Endothelial cell of umbilical vein (primary cell): ENCODE data around the gene MYLK. TPM values are rescaled to one million over a fixed set of nuclear protein-coding genes. Genes with fewer than 3 reads are reported as not detected.

ENCODE experiments used
- BruUV-seq: library from RNA; stranded (reverse); fragments of 400-500 nt; replicated peaks from 2 replicates; lab custom pipeline; 2021; lab: Mats Ljungman, UMichigan
- CTCF ChIA-PET: fragments of 300-600, 350-600 bp; sonication (Branson Sonifier 250); formaldehyde crosslinking; loops from one replicate; lab custom pipeline; 2021; ENCODE audit warnings: antibody characterized with exemption, inconsistent platforms; lab: Charles Lee
- POLR2A ChIA-PET: fragments of 300-600, 350-600 bp; sonication (Branson Sonifier 250); formaldehyde crosslinking; loops from one replicate; lab custom pipeline; 2021; ENCODE audit warnings: antibody characterized with exemption, inconsistent platforms; lab: Charles Lee
- DNase-seq: peaks from one replicate; pipeline ENCODE4 v3.0.0-alpha.2; 2011; ENCODE audit warnings: low read depth, low spot score
- FAIRE-seq: peaks from 2 replicates; lab custom pipeline; 2011; peaks lifted over from hg19 to GRCh38; lab: Jason Lieb, UNC
- H2AFZ ChIP-seq: 2 replicates; pipeline ENCODE4 v1.6.0; 2012; ENCODE audit warnings: low read depth, low read length, control low read depth, inconsistent platforms
- H3K27ac ChIP-seq: 2 replicates; pipeline ENCODE4 v1.5.1; 2011; ENCODE audit warnings: low read depth, mild to moderate bottlenecking, control low read depth, low read length, moderate library complexity; ENCODE audit not compliant: insufficient read depth
- H3K27me3 ChIP-seq, 2 experiments: 2 replicates each; pipeline versions ENCODE4 v1.6.0 to v1.6.1; 2011; ENCODE audit warnings: low read length in 2 of 2, mixed read lengths in 1 of 2; ENCODE audit not compliant: control insufficient read depth in 2 of 2, insufficient read depth in 2 of 2
- H3K36me3 ChIP-seq, 2 experiments: 2 replicates in 1 of 2; 3 replicates in 1 of 2; pipeline ENCODE4 v1.5.1; 2011; ENCODE audit warnings: low read length in 2 of 2, mild to moderate bottlenecking in 1 of 2, moderate library complexity in 1 of 2; ENCODE audit not compliant: control insufficient read depth in 2 of 2, insufficient read depth in 2 of 2; ENCODE audit errors: extremely low read depth in 1 of 2
- H3K4me1 ChIP-seq: 3 replicates; pipeline ENCODE4 v1.5.1; 2011; ENCODE audit warnings: mild to moderate bottlenecking, low read length; ENCODE audit not compliant: control insufficient read depth, insufficient read depth; ENCODE audit errors: extremely low read depth
- H3K4me2 ChIP-seq: 2 replicates; pipeline ENCODE4 v1.6.1; 2011; ENCODE audit warnings: low read length, control low read depth, mixed read lengths; ENCODE audit not compliant: insufficient read depth
- H3K4me3 ChIP-seq, 3 experiments: fragments of 200-600 bp in 1 of 3; sonication (generic), shearing (Covaris generic) in 1 of 3; replicated peaks in 1 of 3; 2 replicates each; pipeline ENCODE4 v1.5.1; 2011 to 2016; ENCODE audit warnings: control low read depth in 3 of 3, low read length in 3 of 3, mild to moderate bottlenecking in 2 of 3, inconsistent platforms in 1 of 3, low read depth in 1 of 3, moderate library complexity in 1 of 3; ENCODE audit not compliant: insufficient read depth in 1 of 3
- H3K79me2 ChIP-seq: 2 replicates; pipeline ENCODE4 v1.6.0; 2012; ENCODE audit warnings: low read length, inconsistent platforms; ENCODE audit not compliant: control insufficient read depth, insufficient read depth
- H3K9ac ChIP-seq: replicated peaks from 2 replicates; pipeline ENCODE3; 2011; ENCODE audit warnings: low read length, control low read depth; ENCODE audit not compliant: insufficient read depth; ENCODE audit errors: extremely low read depth
- H3K9me1 ChIP-seq: replicated peaks from 3 replicates; pipeline ENCODE4 v1.6.0; 2011; ENCODE audit warnings: mild to moderate bottlenecking, low read length; ENCODE audit not compliant: control insufficient read depth, insufficient read depth; ENCODE audit errors: extremely low read depth
- H3K9me3 ChIP-seq: replicated peaks from 2 replicates; pipeline ENCODE4 v1.5.1; 2012; ENCODE audit warnings: low read length, inconsistent platforms; ENCODE audit not compliant: control insufficient read depth, insufficient read depth
- H4K20me1 ChIP-seq: replicated peaks from 2 replicates; pipeline ENCODE3; 2011; ENCODE audit warnings: mild to moderate bottlenecking, low read length; ENCODE audit not compliant: control insufficient read depth, insufficient read depth; ENCODE audit errors: extremely low read depth
- CTCF ChIP-seq, 2 donors: IDR thresholded peaks; 1 replicate in 1 of 2; 2 replicates in 1 of 2; pipeline ENCODE4 v1.5.1; 2011; ENCODE audit warnings: low read length in 2 of 2, mild to moderate bottlenecking in 2 of 2, moderate library complexity in 2 of 2, control low read depth in 1 of 2, inconsistent platforms in 1 of 2, low read depth in 1 of 2; ENCODE audit not compliant: insufficient read depth in 1 of 2; ENCODE audit errors: extremely low read depth in 1 of 2
- EZH2 ChIP-seq: IDR thresholded peaks from 2 replicates; pipeline ENCODE4 v1.6.1; 2012; ENCODE audit warnings: borderline replicate concordance, low read depth, mild to moderate bottlenecking, moderate library complexity, low read length, inconsistent platforms; ENCODE audit not compliant: severe bottlenecking
- FOS ChIP-seq: IDR thresholded peaks from 2 replicates; pipeline ENCODE4 v1.6.1; 2011; ENCODE audit warnings: mild to moderate bottlenecking, low read length, moderate library complexity, borderline replicate concordance; ENCODE audit not compliant: insufficient read depth
- GATA2 ChIP-seq: IDR thresholded peaks from 2 replicates; pipeline ENCODE4 v1.7.0; 2011; ENCODE audit warnings: low read depth, mild to moderate bottlenecking, moderate library complexity, mixed read lengths, low read length; ENCODE audit not compliant: insufficient read length, insufficient read depth
- JUN ChIP-seq: IDR thresholded peaks from 2 replicates; pipeline ENCODE4 v1.6.1; 2011; ENCODE audit warnings: borderline replicate concordance, low read depth; ENCODE audit not compliant: insufficient read length, insufficient read depth
- MAX ChIP-seq: IDR thresholded peaks from 2 replicates; pipeline ENCODE4 v1.6.1; 2011; ENCODE audit not compliant: insufficient read depth, insufficient read length
- MYC ChIP-seq: IDR thresholded peaks from one replicate; pipeline ENCODE4 v1.6.1; 2011; ENCODE audit warnings: mild to moderate bottlenecking, low read depth, low read length
- POLR2A ChIP-seq: IDR thresholded peaks from 2 replicates; pipeline ENCODE4 v1.6.1; 2012; ENCODE audit warnings: low read depth, mild to moderate bottlenecking, control low read depth, low read length
- POLR2AphosphoS5 ChIP-seq: IDR thresholded peaks from 2 replicates; pipeline ENCODE4 v1.6.1; 2012; ENCODE audit warnings: low read depth, mild to moderate bottlenecking, control low read depth, low read length, moderate library complexity; ENCODE audit not compliant: insufficient read depth
- dilution Hi-C: fragments of 300-500 bp; cut with MboI; formaldehyde crosslinking; loops from one replicate; pipeline ENCODE4 v1.15.0; 2019; ENCODE audit warnings: low sequenced_read_pairs; ENCODE audit not compliant: extremely low pct_ligation_motif_present
- intact Hi-C: fragments of 100-400 bp; cut with micrococcal nuclease; formaldehyde crosslinking; loops from one replicate; pipeline ENCODE4 v1.10.0; 2022
- polyA plus RNA-seq, 4 experiments: library from polyadenylated mRNA; depleted of rRNA in 3 of 4; stranded (reverse) in 3 of 4; unstranded in 1 of 4; fragments of >200 nt; gene quantifications; 2 replicates each; pipeline versions ENCODE4 v1.2.1 to v1.2.3, GENCODE V29; 2011 to 2012; ENCODE audit warnings: missing spikeins in 1 of 4
- total RNA-seq: library from RNA; stranded (reverse); gene quantifications from 2 replicates; pipeline ENCODE4 v1.2.3, GENCODE V29; 2021

Gene MYLK
- total and polyA plus RNA-seq, 2 donors (not counting 3 experiments of a cell fraction or from before 2014, with no cell fraction given) = 10.0 to 22.2 TPM

GRCh38 chr3:123760817-123761216 lies 123.3 kb downstream of the MYLK start:
- no TSS peak for BruUV-seq
- H3K9ac ChIP-seq = no peak overlapping the region
- no peaks in the 10 kb centered on the region for H3K79me2 ChIP-seq
- DNase-seq (no peak), FAIRE-seq (no peak)
- H3K27me3 ChIP-seq = peaks cover 7 to 17% of the 10 kb centered on the region in 2 experiments
- dilution Hi-C loops (no loop called here), intact Hi-C loops (no loop called here)
- TF ChIP-seq POLR2AphosphoS5 (no peak), EZH2 (no peak), FOS (no peak), GATA2 (no peak), CTCF (IDR thresholded peaks at IDR 0.05; ENCODE audit: extremely low read depth in 1 of 2, insufficient read depth in 1 of 2, low read depth in 1 of 2, low read length in 2 of 2) (no peak), MAX (no peak), JUN (no peak), MYC (no peak), POLR2A (no peak)
- H3K36me3 ChIP-seq = no peaks in the 10 kb centered on the region
- no peaks in the 10 kb centered on the region for H3K4me1 ChIP-seq
- no peaks in the 10 kb centered on the region for H3K9me1 ChIP-seq
- H4K20me1 ChIP-seq = no peaks in the 10 kb centered on the region
- H3K27ac ChIP-seq = no peak overlapping the region
- CTCF ChIA-PET = no interaction called here
- H2AFZ ChIP-seq = no peak overlapping the region
- no peak overlapping the region for H3K4me3 ChIP-seq
- POLR2A ChIA-PET = no interaction called here
- no peak overlapping the region for H3K4me2 ChIP-seq
- H3K9me3 ChIP-seq = no peaks in the 10 kb centered on the region
